Omental fat pad (tissue), 4 donors: ENCODE results near the gene EARS2. TPM values are rescaled to one million over a fixed set of nuclear protein-coding genes. Genes with fewer than 3 reads are reported as not detected.

ENCODE experiments used
- ATAC-seq: fragments of 150-250 bp; one replicate; pipeline ENCODE4 v1.9.1; 2016; ENCODE audit warnings: mild to moderate bottlenecking, moderate library complexity; ENCODE audit not compliant: low FRiP score
- DNase-seq: peaks from one replicate; pipeline ENCODE4 v3.0.0-alpha.2; 2019; ENCODE audit warnings: low spot score
- total RNA-seq, 4 donors: library from RNA; depleted of rRNA; stranded (reverse); fragments of >200 nt; gene quantifications; one replicate each; pipeline ENCODE4 v1.1.0, GENCODE V29; 2016
- TF ChIP-seq, protein P1 (sequence below), 3 donors: fragments of 450-650 bp; IDR thresholded peaks; one replicate each; pipeline ENCODE4 v1.5.1; 2016 to 2017; ENCODE audit warnings: antibody characterized with exemption in 3 of 3, mild to moderate bottlenecking in 3 of 3, moderate library complexity in 2 of 3

Gene EARS2
- total RNA-seq, 4 donors from 2014 or later: 18.1 to 24.3 (median 21.4) TPM

DNA sequence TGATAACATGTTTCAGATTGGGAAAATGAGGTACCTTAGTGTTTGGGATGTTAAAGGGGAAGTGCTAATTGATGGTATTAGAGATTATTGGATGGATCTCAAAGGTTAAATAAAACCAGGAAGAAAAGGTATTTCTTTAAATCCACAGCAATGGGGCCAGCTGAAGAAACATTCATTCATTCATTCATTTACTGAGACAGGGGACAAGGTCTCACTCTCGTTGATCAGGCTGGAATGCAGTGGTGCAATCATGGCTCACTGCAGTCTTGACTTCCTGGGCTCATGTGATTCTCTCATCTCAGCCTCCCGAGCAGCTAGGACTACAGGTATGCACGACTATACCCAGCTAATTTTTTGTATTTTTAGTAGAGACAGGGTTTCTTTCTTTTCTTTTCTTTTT, 19.8 kb downstream of the EARS2 start:
- DNase-seq (no peak), ATAC-seq (no peak)
- TF ChIP-seq, protein P1, sequence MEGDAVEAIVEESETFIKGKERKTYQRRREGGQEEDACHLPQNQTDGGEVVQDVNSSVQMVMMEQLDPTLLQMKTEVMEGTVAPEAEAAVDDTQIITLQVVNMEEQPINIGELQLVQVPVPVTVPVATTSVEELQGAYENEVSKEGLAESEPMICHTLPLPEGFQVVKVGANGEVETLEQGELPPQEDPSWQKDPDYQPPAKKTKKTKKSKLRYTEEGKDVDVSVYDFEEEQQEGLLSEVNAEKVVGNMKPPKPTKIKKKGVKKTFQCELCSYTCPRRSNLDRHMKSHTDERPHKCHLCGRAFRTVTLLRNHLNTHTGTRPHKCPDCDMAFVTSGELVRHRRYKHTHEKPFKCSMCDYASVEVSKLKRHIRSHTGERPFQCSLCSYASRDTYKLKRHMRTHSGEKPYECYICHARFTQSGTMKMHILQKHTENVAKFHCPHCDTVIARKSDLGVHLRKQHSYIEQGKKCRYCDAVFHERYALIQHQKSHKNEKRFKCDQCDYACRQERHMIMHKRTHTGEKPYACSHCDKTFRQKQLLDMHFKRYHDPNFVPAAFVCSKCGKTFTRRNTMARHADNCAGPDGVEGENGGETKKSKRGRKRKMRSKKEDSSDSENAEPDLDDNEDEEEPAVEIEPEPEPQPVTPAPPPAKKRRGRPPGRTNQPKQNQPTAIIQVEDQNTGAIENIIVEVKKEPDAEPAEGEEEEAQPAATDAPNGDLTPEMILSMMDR (IDR thresholded peaks at IDR 0.05): no peak

- no peak for DNase-seq
- ATAC-seq: no peak
- TF ChIP-seq, protein P1 (IDR thresholded peaks at IDR 0.05): no peak
Measured at GRCh38 chr16:23535901-23536300, 21.2 kb downstream of the EARS2 start.

DNA sequence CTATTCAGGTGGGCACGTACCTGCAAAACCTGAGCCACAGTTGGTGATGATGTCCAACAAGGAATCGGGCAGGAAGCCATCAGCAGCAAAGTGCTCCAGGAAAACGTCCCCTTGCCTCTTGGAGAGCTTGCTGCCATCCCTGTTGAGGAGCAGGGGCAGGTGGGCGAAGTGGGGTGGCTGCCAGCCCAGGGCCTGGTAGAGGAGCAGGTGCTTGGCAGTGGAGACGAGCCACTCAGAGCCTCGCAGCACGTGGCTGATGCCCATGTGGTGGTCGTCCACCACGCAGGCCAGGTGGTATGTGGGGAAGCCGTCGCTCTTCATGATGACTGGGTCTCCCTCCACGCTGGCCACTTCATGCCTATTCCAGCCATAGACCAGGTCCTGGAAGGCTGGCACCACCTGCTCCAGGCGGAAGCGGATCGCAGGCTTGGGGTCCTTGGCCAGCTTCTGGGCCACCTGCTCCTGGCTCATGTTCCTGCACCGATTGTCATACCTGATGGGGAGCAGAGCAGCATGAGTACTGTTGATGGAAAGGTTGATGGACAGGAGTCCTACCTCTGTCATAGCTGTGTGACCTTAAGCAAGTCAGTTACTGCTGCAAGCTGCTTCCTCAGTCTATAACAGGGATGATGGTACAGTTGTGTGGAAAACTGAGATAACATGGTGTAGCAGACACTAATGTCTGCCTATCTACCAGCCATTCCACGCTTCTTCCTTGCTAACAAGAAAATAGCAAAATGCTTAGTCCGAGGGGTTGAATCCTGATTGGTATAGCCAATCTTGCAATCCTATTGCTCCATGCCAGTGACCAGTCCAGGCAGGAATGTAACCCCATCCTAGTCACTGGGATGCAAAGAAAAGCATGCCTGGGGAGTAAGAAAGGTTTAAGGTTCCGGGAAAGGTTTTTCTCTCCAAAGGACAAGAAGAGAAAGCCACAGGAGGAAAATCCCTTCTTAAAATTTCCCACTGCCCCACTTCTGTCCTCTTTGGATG, 22.0 kb downstream of the EARS2 start:
- TF ChIP-seq, protein P1 (IDR thresholded peaks at IDR 0.05): no peak
- ATAC-seq (no peak), DNase-seq (no peak)

- no peak for ATAC-seq
- TF ChIP-seq, protein P1 (IDR thresholded peaks at IDR 0.05): no peak
- no peak for DNase-seq
Measured at GRCh38 chr16:23532448-23532847, 24.7 kb downstream of the EARS2 start.

GRCh38 chr16:23530062-23530461, 27.1 kb downstream of the EARS2 start:
- no peak for ATAC-seq
- TF ChIP-seq, protein P1 (IDR thresholded peaks at IDR 0.05): no peak
- DNase-seq: no peak

DNA sequence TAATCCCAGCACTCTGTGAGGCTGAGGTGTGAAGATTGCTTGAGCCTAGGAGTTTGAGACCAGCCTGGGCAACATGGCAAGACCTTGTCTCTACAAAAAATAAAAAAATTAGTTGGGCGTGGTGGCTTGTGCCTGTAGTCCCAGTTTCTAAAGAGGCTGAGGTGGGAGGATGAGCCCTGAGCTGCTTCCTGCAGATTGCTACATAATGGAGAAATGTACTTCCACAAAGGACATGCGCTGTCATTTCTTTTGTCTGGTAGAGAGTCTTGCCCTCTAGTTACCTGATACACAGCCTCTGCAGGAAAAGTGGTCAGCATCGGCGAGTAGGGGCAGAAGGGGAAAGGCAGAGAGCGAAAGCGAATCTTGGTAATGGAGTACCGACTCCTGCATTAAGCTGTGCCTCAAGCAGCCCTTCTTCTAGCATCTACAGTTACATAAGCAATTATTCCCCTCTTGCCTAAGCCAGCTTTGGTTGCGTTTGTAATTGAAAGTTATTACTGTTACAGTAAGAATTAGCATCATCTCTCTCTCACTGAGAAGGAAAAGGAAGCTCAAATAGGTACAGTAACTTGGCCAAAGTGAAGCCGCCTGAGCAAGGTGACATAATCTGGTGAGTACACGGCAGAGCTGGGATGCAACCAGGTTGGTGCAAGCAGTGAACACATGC, 28.4 kb downstream of the EARS2 start:
- ATAC-seq (no peak), DNase-seq (no peak)
- TF ChIP-seq, protein P1 (IDR thresholded peaks at IDR 0.05): no peak
